22Rv1 (cell line): ENCODE measurements around the gene AOAH.

Experiments
- H3K27ac ChIP-seq: fragments of 450-650 bp; 2 replicates; pipeline ENCODE4 v1.5.1; 2017
- ZFX ChIP-seq: fragments of 450-650 bp; IDR thresholded peaks from 2 replicates; pipeline ENCODE4 v1.6.1; 2017; ENCODE audit warnings: antibody characterized with exemption, borderline replicate concordance
- TF ChIP-seq, protein P1 (sequence below): fragments of 450-650 bp; IDR thresholded peaks from 2 replicates; pipeline ENCODE4 v1.5.1; 2017; ENCODE audit warnings: mild to moderate bottlenecking

The AOAH gene

DNA sequence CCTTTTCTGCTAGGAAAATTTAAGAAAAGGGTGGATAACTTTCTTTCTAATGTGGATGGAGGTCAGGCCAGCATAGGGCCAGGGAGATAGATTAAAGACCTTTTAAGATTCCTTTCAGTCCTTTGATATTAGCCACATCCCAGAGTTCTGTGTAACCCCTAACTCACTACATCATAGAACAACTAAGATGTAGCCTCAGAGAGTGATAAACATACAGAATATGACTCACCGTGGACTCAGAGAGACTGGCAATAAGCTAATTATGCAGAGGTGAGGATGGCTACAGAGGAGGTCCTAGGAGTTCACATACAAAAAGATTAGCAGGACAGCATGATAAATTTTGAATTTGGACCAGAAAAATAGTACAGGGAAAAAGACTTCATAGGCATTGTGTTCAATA is 141.0 kb downstream of the AOAH start:
- TF ChIP-seq, protein P1, sequence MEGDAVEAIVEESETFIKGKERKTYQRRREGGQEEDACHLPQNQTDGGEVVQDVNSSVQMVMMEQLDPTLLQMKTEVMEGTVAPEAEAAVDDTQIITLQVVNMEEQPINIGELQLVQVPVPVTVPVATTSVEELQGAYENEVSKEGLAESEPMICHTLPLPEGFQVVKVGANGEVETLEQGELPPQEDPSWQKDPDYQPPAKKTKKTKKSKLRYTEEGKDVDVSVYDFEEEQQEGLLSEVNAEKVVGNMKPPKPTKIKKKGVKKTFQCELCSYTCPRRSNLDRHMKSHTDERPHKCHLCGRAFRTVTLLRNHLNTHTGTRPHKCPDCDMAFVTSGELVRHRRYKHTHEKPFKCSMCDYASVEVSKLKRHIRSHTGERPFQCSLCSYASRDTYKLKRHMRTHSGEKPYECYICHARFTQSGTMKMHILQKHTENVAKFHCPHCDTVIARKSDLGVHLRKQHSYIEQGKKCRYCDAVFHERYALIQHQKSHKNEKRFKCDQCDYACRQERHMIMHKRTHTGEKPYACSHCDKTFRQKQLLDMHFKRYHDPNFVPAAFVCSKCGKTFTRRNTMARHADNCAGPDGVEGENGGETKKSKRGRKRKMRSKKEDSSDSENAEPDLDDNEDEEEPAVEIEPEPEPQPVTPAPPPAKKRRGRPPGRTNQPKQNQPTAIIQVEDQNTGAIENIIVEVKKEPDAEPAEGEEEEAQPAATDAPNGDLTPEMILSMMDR, result no peak
- TF ChIP-seq ZFX, result no peak
- H3K27ac ChIP-seq, result no peak overlapping the region

DNA sequence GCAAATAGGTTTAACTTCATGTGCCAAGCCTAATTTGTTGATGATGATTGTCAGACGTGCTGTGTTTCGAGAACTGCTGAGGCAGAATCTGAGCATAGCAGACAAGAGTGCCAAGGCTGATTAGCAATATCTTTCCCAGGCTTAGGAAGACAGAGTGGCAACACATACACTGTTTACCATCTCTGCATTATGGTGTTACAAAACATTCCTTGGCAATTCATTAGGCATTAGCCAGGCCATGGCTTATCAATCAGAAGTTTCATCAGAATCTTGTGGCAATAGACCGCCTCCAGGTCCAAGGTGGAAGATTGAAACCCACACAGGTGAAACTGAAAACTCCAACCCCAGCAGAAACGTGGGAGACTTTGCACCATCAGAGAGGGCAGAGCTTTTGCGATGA is 148.5 kb downstream of the AOAH start:
- no peak for TF ChIP-seq ZFX
- TF ChIP-seq, protein P1, result no peak
- H3K27ac ChIP-seq, result no peak overlapping the region

DNA sequence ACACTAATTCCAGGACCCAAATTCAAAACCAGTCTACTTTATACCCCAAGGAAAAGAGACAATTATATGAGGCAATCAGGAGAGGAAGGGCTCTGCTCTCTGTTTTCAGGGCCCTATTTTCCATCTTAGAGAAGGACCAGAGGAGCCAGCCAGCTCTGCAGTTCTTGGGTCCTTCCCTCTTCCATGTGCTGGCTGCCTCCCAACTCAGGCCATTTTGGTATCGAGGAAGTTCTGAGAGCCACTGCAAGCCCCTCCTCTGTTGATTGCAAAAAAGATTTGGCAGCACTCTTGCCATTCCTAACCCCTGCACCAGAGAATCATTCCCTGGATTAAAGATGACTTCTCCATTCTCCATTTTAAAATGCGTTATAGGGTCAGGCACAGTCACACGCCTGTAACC is 151.2 kb downstream of the AOAH start:
- H3K27ac ChIP-seq, result no peak overlapping the region

DNA sequence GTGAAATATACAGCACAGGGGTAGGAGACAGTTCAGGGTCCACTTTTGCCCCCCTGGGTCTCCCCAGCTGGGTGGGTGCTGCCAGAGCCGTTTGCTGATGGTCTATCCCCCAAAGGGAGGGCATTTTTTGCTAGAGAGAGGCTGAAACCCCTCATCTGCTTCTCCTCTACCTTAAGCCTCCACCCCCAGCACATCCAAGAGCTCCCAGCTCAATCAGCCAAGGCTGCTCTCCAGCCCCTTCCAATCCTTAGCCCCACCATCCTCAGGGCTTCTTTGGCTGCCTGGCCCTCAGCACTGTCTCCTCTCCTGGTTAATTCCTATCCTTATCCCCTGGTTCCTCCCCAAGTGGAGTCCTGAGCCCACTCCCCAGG is 153.1 kb downstream of the AOAH start:
- no peak overlapping the region for H3K27ac ChIP-seq
- TF ChIP-seq, protein P1, result no peak

More for the DNA sequence above, 151.2 kb downstream of the AOAH start:
- TF ChIP-seq ZFX, result no peak
- TF ChIP-seq, protein P1, result no peak

DNA sequence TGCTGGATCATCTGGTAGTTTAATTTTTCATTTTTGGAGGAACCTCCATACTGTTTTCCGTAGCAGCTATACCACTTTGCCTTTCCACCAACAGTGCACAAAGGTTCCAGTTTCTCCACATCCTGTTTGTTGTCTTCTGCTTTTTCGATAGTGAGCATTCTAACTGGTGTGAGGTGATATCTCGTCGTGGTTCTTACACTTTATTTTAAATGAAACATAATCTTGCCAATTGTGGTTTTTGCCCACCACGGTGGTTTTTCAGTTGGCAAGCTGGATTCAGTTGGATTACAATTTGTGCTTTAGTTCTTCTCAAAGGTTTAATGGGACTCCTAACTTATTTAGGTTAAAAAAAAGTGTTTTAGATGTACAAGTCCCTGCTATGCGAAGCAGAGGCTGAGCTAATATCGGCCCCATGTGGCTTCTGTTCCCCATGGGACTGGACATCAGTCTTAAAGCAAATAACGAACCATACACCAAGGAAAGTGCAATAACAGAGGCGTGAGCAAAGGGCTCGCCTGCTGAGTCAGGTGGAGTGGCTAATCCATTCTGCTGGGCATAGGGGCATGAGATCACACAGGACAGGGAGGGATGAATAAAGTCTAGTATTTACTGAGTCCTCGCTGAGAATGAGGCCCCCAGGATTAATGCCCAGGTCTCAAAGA is 153.6 kb downstream of the AOAH start:
- H3K27ac ChIP-seq, result no peak overlapping the region
- TF ChIP-seq, protein P1, result no peak
- TF ChIP-seq ZFX, result no peak

DNA sequence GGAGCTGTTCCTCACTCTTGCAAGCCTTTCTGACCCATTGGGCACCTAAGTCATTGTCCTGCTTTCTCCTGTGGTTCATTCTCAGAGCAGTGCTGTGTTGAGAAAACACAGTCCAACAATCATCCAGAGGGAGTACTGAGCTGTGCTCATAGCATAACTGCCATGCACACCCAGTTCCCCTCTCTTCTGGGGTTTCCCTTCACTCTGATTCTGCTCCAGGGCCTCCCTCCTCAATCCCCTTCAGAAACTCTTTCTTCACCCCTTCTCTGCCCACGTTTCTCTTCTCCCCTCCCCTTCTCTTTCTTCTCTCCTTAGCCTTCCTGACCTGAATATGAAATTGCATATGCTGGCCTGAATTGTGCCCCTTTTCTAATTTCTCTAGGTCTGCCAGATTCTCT is 155.8 kb downstream of the AOAH start:
- TF ChIP-seq, protein P1, result no peak
- no peak for TF ChIP-seq ZFX
- H3K27ac ChIP-seq, result no peak overlapping the region

DNA sequence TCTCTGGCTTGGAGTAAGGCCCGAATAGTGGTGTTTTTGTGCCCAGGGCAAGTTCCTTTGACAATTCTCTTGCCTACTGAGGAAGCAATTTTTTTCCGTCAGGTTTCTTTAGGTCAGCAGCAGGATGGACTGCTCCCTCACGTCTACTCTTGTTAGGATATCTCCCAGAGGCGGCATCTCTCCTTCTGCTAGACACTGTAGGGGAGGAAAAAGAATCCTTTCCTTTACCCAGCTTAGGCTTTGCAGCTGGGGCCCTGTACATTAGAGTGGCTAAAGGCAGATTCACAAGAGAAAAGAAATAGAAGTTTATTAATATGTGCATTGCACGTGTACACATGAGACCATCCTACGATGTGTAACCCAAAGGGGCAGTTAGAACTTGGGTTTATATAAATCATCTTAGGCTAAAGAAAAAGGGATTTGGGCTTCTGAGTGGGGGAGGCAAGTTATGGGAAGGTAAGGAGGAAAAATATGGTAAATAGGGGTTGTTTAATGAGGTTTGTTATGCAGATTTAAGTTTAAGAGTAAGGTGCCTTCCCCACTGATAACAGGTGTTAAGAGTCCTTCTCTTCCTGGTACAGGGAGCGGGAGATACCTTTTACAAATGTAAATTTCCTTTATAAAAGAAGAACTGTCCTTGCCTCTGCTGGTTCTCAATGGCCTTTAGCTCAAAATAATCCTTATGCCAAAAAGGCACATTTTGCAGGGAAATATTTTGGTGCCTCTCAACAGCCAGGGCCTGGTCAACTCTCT is 156.4 kb downstream of the AOAH start:
- no peak overlapping the region for H3K27ac ChIP-seq
- TF ChIP-seq ZFX, result no peak
- TF ChIP-seq, protein P1, result no peak
